KBM-7 (cell line): ENCODE measurements around the gene NETO1.
A peak's percentile ranks its signal among the peaks of the same experiment; 100 is the strongest.

Source experiments
- DNase-seq: peaks from one replicate; pipeline ENCODE4 v3.0.0-alpha.2; 2015
- in situ Hi-C: fragments of 300-500 bp; cut with MboI; formaldehyde crosslinking; loops from 2 replicates; pipeline ENCODE4 v1.14.3; 2020; ENCODE audit warnings: low sequenced_read_pairs, low pct_unique_long_range_greater_than_20kb, mixed read lengths

The NETO1 gene

DNA sequence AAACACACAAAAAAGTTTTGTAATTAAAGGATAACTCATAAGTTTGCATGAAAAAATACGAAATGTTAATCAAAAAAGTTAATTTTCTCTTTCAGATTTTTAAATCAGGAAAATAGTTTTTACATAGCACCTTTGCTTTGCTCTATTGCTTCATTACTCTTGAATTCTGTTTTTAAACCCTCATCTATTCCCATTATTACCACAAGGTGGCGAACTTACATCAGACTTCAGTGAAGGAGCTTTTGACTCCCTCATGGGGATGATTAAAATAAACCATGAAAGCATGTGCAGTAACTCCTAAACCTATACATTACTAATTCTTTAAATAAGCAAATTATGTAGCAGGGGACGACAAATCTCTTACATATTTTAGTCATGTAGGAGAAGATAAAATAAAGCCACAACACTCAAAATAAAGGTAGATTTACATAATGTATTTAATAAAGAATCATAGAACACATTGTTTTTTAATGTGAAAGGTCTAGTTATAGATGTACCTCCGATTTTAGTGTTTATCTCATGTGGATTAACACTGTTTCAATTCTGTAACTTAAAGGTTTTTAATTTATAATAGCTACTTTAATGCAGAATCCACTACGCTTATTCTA, 105.2 kb downstream of the NETO1 start:
- peak; percentile 57 for DNase-seq
- in situ Hi-C loops: no loop called here

DNA sequence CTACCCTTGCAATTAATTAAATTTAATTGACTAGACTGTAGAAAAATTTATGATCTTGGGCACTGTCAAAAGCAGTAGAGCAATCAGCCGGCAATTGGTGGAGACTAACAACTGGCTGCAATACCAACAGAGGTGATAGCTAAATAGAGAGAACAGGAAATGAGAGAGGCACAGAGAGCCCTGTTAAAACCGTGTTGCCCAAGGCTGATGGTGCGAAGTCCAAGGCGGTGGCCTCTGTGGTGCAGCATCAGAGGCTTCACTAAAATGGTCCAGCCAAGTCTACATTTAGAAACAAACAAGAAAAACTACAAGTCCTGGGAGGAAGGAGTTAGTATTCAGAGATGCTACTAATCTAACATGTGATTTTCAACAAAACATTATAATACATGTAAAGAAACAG, 115.6 kb downstream of the NETO1 start:
- DNase-seq: no peak
- in situ Hi-C loops: no loop called here

DNA sequence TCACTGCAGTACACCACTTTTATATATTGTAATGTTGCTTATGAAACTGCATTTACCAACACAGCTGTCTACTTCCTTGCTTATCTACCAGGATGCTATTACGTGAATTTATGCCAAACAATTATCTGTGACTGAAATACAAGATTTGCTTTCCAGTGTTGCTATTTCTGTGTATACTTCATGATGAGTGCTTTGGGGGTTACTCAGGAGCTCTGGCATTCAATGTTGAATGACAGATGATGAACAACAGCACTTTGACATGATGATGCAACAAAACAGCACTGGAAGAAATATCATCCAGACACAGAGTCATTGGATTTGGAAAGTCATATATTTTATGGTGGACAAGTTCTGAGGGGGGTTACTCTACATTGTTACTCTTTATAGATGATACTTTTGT, 125.8 kb downstream of the NETO1 start:
- in situ Hi-C loops: no loop called here
- no peak for DNase-seq

DNA sequence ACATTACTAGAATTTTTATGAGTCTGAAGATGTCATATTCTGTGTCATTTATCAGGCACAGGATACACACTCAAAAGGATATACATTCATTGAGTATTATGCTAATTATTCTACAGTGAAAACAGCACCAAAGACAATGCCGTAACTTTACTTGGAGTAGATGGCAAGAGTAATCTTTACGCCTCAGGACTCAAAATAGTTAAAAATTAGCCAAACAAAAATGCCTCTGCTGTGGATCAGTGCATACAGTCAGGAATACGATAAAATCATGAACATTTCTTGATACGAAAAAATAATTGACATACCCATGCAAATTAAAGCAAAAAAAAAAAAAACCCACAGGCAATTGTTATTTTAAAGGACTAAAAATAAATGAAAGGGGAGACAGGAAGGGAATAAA, 129.7 kb downstream of the NETO1 start:
- no peak for DNase-seq
- in situ Hi-C loops: no loop called here

DNA sequence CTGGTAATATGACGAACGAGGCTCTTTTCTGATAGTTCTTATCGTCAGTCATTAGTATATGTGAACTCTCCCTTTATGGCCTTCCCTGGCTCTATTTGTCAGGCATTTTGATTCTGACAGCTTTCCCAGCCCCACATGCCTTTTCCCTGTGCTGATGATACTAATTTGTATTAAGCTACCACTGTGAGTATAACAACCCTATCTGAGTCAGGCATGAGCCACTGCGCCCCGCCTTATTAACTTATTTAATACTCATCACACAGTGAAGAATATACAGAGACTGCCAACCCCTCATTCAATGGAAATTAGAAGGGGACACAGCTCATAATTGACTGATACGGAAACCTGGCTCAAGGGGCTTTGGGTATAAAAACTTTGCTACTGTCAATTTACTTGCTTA, 140.0 kb downstream of the NETO1 start:
- no peak for DNase-seq

DNA sequence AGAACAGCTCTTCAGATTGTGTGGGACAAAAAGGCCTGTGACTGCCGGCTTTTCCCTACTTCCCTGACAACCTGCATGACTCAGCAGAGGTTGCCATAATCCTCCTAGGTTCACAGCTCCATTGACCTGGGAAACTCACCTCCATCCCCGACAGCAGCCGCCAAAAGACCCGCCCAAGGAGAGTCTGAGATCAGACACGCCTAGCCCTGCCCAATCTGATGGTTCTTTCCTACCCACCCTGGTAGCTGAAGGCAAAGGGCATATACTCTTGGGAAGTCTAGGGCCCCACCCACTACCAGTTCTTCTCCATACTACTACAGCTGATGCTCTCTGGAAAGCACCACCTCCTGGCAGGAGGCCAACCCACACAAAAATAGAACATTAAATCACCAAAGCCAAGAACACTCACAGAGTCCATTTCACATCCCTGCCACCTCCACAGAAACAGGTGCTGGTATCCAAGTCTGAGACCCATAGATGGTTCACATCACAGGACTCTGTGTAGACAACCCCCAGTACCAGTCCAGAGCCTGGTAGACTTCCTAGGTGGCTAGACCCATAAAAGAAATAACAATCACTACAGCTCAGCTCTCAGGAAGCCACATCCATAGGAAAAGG, 140.6 kb downstream of the NETO1 start:
- in situ Hi-C loops: no loop called here

More for the DNA sequence above, 140.0 kb downstream of the NETO1 start:
- in situ Hi-C loops: no loop called here

DNA sequence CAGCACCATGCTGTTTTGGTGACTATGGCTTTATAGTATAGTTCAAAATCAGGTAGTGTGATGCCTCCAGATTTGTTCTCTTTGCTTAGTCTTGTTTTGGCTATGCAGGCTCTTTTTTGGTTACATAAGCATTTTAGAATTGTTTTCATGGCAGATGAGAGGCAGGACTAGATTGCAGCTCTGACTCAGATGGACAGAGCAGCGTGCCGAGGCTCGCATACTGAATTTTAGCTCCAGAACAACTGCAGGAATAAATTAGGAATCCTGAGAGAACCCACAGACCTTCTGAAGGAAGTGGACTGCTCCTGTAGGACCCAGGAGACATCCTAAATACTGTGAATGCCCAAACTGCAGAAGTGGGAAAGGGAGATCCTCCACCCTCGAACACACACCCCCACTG, 141.6 kb downstream of the NETO1 start:
- no peak for DNase-seq
- in situ Hi-C loops: no loop called here

More for the DNA sequence above, 140.6 kb downstream of the NETO1 start:
- no peak for DNase-seq

DNA sequence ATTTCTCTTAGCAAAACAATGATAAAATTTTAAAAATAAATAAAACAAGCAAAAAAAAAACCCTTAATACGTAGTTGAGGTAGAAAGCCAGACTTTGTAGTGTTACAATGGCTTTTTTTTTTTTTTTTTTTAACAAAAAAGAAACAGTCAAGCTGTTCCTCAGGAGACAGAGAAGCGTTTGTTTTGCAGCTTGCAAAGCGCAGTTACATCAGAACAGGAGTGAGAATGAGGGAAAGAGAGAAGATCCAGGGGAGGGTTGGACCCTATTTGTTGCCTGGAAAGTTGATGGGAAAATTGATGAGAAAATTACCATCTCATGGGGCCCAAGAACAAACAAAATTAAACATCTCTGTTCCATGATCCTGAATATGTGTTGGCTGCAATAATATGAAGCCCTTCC, 146.5 kb downstream of the NETO1 start:
- in situ Hi-C loops: no loop called here

DNA sequence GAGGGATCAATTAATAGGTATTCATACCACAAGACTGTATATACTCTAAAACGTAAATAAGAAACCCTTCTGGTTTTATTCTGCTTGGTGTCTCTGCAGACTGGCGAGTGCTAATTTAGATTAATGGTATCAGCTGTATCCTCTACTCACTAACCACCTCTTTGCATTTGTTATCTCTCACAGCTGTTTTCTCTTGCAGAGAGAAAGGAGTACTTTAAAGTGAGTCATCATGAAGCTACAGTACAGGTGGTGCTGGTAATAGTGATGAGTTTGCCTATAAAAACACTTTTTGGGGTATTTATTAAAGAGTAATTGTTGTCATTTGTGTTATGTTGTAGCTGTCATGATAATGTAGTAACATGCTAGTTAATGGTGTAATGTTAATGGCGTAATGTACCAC, 147.7 kb downstream of the NETO1 start:
- DNase-seq: no peak
- in situ Hi-C loops: no loop called here

More for the DNA sequence above, 146.5 kb downstream of the NETO1 start:
- DNase-seq: no peak

DNA sequence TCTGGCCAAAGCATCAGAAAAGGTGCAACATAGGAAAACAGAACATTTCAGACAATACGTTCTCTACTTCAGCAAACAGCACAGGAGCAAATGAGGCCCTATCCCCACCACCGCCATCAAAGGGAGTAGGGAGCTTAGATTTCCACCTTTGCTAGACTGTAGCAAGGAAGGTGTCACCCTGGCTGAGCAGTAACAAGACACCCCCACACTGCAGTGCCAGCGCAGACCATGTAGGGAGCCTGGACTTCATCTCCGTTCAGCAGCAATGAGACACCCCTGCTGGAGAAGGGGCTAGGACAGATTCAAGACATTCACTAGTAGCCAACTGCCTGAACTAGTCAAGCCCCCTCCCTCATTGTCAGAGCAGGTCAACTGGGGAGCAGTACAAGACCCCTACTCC, 163.6 kb downstream of the NETO1 start:
- DNase-seq: no peak
- in situ Hi-C loops: no loop called here

DNA sequence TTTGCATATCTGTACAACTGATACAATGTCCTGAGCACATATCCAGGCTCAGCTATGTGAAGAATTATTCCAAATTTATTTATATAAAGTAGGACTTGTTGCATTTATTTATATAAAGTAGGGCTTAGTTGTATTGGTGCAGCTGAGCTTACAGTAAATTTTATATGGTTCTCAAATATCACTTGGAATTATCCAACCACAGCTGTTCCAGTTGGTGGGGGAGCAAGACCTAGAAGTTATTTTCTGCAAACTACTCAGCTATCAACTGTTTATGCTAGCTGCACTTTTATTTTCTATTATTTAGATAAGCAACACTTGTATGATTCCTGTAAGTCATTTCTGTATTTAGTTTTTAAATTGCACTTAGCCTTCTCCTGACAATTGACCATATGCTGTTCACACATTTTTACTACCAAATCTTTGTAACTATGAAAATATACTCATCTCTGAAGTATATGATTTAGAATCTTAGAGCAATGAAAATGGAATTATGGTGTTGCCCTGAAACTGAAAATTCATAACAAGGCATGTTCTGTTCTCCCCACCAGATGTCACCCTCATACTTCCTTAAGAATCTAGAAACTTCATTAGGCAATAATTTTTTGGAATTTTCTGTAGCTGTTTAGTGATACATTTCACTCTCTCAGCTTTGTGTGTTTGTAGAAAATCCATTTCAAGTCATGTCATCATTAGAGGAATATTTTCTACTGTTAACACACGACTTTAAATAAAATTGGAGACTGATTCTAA, 166.7 kb downstream of the NETO1 start:
- in situ Hi-C loops: no loop called here
- peak; percentile 14 for DNase-seq

DNA sequence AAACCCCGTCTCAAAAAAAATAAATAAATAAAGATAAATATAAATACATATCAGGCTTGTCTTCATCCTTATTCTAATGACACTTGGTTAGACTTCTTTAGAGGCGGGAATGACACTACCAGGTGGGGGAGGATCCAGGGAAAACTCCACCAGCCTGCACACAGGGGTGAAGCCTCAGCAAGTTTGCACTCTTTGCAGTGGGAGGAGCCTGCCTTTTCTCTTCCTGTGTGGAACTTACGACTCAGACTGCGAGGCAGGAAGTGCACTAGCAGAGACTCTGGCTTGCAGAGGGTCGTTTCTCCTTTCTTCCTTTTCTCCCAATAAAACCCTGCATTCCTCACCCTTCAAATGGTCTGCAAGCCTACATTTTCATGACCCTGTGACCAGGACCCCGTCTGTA, 170.1 kb downstream of the NETO1 start:
- no peak for DNase-seq
- in situ Hi-C loops: no loop called here

DNA sequence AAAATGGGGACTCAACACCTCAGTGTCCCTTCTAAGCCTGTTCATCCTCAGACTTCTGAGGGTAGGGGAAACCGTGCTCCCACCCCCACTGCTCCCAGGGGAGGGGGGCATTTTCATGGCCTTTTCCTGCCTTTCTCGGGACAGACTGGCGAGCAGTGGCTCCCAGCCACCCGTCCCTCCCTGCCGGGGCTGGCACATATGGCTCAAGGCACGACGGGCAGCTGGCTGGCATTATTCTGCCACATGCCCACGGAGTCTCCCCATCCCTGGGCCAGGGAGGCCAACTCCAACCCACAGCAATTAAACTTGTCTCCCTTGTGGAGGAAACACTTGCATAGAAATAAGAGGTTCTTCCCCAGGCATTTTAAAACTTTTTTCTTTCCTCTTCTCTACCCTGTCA, 175.2 kb downstream of the NETO1 start:
- in situ Hi-C loops: no loop called here
- DNase-seq: no peak
